GM18867 (cell line): ENCODE data around the gene IFI6.
"Not testable (repeated sequence)": the region's sequence is repeated elsewhere in the genome, so short reads cannot be mapped to it uniquely, and the experiment has no call there.

ENCODE experiments used
- ATAC-seq: cut with Tn5 transposase; IDR thresholded peaks from one replicate; pipeline ENCODE4 v1.9.1; 2021; ENCODE audit warnings: mild to moderate bottlenecking, moderate library complexity; ENCODE audit not compliant: unreplicated experiment

Gene IFI6

DNA sequence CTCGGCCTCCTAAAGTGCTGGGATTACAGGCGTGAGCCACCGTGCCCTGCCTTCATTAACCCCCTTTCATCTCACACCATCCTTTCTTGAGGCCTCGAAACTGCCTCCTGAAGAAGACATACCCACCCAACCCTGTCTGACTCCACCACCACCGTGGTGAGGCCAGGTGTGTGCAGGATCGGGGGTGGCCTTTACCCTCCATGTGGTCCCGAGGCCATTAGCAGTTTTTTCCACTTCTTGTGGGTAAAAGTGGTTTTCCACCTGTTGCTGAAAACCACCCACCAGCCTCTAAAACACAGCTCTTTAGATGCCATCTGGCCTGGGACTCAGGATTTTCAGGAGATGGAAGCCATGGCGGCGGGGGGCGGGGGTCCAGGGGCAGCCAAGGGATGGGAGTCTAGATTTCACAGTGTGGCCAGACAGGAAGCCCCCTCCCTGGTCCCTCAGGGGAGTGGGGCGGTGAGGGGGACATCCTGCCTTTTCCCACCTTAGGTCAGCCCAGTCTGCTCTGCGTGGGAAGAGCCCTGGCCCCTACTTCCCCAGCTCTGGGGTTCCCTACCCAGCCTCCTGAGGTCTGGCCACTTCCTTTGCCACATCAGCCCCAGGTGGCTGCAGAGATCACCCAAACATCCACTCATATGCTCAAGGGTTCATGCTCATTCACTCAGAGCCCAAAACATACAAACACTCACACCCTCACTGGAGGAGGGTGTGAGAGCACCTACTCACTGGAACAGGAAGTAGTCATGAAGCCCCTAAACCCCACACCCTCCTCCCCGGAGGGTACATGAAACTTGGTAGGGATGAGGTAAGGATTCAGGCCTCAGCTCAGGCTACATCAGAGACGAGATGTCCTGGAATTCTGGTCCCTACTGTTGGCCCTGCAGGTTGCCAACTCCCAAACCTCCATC is 39.4 kb downstream of the IFI6 start:
- ATAC-seq, result no peak

DNA sequence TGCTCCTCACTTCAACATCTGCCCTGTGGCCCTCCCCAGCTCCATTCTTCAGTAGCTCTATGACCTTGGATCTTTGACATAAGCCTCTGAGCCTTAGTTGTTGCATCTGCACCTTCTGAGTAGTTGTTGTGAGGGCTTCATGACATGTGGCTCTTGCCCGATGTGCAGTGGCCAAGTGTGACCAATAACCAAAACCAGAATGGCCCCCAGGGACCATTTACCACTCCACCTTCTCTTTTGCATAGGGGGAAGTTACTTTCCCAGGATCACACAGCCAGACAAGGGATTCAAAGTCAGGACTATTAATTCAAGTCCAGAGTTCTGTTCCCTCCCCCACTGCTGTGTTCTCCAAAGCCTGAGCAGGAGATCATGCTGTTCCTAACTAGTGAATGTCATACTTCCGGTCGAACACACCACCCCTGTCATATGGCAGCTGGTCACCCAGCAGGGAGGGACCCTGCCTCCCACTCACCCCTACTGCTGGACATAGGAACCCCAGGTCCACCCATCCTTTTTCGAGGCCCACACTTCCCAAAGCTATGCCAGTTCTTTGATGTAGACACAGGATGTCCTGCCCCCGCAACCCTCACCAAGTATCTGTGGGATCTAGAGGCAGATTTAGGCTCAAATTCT is 41.0 kb downstream of the IFI6 start:
- no peak for ATAC-seq

DNA sequence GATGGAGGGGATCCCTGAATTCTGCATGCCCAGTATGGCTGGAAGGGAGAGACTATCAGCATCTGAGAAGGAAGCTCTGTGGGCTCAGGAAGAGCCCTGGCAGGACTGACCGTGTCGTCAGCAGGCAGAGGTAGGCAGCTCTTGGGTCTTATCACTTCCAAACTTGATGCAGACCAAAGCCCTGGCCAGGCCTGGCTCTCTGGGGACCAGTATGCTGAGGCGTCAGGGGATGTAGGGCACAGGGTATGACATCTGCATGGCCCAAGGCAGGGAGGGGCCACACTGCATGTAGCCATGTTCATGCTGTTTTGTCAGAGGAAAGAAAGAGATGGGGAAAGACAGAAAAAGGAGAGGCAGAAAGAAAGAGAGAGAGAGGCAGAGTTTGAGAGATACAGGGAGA is 43.3 kb downstream of the IFI6 start:
- ATAC-seq, result no peak

DNA sequence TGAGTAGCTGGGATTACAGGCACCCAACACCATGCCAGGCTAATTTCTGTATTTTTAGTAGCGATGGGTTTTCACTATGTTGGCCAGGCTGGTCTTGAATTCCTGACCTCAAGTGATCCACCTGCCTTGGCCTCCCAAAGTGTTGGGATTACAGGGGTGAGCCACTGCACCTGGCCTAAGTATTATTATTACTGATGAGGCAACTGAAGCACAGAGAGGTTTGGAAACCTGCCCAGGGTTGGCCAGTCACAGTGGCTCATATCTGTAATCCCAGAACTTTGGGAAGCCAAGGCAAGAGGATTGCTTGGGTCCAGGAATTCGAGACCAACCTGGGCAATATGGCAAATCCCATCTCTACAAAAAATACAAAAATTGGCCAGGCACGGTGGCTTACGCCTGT is 44.3 kb downstream of the IFI6 start:
- not testable (repeated sequence) for ATAC-seq

DNA sequence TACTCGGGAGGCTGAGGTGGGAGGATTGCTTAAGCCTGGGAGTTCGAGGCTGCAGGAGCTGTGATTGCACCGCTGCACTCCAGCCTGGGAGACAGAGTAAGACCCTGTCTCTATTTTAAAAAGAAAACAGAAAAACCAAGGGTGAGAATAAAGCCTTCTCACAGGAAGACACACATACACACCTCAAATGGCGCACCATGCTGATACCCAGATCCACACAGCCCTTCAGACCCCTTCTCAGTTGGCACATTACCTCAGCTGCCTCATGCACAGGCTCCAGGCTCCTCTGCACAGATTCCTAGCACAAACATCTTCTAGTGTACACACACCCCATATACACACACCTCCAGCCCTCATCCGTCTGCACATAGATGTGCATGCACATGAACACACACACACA is 44.9 kb downstream of the IFI6 start:
- no peak for ATAC-seq

DNA sequence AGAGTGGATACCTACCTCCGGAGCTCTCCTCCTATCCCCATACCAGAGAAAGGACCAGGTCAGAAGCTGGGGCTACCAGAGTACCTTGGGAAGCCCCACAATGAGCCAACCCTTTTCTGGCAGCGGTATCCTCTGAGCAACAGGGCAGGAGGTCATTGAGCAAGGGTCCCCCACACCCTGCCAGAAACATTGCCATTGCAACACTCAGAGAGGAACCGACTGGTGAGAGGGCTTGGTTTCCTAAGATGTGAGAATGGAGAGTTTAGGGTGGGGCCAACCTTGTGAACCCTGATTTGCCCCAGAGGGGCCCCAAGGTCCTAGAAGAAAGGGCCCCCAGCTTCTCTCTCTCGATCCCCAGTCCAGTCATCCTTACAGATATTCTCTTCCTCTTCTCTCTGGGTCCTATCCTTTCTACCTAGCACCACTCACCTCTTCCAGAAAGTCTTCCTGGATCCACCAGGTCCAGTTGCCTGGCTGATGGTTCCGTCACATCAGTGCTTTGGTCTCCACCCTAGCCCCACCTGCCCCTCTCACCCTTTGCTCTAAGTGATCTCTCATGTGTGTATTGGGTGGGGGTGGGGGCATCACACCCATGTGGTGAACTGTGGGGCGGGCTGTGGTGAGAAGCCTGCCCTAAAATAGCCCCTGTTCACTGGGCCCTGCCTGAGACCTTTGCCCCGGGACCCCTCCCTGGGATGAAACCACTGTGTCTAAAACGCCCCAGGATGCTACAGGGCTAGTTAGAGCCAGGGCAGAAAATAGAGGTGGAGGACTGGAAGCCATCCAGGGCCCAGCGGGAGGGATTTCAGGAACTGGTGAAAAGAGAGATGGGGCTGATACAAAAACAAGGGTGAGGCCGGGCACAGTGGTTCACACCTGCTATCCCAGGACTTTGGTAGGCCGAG is 45.7 kb downstream of the IFI6 start:
- ATAC-seq, result peak; percentile 36

DNA sequence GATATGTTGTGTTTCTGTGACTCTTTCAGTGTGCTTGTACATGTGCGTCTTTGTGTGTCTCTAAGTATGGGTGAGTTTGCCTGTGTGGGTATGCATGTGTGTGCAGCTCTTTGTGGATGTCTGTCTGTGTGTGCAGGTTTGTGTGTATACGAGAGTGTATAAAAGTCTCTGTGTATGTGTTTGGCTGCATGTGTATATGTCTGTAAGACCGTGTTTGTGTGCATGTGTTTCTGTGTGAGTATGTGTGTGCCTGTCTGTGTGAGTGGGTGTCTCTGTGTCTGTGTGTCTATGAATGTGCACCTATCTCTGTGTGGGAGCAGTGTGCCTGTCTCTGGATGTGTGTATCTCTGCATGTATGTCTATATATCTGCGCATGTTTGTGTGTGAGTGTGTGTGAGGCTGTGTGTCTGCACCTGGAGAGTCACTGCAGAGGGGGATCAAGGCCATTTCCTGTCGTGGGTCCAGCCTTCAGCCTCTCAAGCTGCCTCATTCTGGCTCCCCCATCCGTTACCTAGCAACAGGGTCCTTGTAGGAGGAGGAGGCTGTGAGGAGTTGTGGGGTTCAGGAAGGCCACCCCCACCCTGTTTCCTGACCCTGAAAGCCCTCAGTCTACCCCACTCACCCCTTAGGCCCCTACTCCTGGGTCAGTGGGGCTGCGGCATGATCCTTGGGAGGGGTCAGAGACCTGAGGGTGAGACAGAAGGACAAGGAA is 47.4 kb downstream of the IFI6 start:
- ATAC-seq, result peak; percentile 20

DNA sequence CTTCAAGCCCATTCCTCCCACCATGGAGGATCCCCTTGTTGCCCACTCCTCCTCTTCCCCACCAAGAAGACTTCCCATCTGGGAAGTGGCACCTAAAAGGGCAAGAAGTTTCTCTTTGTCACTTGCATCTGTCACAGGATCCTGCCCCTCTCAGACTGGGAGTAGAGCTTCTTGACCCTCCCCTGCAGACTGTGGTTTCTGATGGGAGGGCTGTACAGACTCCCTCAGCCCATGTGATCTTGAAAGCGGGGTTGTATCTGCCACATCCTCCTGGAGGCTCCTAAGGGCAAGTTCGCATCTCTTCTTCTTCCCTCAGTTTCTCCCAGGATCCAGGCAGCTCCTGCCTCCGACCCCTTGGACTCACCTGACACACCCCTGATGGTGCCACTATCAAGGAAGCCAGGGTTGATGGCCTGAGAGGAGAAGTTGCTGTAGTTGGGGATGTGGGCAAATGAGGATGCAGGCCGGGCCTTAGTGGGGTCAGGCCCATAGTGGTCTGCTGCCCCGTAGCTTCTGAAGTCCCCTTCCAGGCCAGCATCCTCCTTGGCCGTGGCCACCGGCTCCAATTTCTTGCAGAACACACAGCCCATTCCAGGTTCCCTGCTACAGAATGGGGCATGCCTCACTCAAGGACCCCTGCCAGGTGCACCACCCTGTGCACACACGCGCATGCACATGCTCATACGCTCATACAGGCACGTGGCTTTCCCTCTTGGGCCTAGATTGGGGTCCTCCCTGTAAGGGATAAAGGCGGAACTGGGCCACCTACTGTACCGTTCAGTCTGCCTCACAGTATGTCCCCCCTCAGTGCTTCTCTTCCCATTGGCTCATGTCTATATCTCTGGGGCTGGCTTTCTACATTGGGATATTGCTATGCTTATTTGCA is 48.4 kb downstream of the IFI6 start:
- no peak for ATAC-seq

DNA sequence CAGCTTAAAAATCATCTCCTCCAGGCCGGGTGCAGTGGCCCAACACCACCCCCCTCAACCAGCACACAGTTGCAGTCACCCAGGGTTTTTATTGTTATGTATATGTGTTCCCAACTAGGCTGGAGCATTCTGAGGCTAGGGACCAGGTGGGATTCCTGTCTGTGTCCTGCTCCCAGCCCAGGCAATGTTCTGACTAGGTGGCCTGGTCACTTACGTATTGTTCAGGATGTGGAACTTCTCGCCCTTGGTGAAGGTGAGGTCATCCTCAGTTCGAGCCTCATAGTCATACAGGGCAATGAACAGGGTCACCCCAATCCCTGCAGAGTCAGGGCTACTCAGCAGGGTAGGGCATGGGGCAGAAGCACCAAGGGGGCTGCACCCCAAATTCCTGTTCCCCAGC is 49.2 kb downstream of the IFI6 start:
- ATAC-seq, result no peak

DNA sequence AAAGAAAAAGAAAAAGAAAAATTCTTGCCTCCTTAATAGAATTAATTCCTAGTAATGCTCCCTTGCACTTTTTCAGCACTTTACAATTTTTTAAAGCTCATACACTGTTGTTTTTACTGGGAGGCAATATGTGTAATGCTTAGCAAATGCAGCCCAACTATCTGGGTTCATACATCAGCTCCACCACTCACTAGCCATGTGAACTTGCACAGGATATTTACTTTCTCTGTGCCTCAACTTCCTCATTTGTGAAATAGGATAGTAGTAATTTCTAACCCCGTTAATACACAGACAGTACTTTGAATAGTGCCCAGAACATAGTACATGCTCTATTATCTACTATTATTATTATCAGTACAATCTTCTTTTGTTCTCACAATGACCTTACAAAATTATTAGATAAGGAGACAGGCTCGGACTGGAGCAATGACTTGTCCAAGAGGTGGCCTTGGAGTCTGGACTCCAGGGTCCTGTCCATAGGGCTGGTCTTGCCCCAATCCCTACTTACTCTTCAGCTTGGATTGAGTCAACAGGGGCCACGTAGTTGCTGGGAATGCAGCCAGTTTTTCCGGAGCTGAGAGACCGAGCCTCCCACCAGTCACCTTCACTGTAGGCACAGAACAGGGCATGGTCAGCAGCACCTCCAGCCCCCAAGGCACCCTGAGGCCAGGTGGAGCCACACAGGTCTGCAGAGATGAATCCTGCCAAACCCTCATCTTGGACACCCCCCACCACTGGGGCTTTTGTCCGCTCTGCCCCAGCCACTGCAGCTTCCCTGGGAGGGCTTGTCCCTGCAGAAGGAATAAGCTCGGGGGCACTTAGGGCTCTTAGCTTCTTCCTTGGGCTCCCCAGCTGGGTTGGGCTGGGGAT is 50.7 kb downstream of the IFI6 start:
- no peak for ATAC-seq

DNA sequence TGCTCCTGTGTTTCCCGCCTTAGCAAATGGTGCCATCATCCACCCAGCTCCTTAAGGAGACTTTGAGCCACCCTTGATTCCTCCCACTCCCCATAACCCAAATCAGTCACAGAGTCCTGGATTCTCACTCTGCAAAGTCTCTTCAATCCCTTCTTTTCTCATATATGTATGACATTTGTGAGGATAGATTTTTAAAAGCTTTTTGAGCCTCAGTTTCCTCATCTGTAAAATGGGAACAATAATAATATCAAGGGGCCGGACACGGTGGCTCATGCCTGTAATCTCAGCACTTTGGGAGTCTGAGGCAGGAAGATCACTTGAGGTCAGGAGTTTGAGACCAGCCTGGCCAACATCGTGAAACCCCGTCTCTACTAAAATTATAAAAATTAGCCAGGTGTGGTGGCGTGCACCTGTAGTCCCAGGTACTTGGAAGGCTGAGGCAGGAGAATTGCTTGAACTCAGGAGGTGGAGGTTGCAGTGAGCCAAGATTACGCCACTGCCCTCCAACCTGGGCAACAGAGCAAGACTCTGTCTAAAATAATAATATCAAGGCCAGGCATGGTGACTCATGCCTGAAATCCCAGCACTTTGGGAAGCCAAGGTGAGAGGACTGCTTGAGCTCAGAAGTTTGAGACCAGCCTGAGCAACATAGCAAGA is 52.1 kb downstream of the IFI6 start:
- ATAC-seq, result not testable (repeated sequence)

DNA sequence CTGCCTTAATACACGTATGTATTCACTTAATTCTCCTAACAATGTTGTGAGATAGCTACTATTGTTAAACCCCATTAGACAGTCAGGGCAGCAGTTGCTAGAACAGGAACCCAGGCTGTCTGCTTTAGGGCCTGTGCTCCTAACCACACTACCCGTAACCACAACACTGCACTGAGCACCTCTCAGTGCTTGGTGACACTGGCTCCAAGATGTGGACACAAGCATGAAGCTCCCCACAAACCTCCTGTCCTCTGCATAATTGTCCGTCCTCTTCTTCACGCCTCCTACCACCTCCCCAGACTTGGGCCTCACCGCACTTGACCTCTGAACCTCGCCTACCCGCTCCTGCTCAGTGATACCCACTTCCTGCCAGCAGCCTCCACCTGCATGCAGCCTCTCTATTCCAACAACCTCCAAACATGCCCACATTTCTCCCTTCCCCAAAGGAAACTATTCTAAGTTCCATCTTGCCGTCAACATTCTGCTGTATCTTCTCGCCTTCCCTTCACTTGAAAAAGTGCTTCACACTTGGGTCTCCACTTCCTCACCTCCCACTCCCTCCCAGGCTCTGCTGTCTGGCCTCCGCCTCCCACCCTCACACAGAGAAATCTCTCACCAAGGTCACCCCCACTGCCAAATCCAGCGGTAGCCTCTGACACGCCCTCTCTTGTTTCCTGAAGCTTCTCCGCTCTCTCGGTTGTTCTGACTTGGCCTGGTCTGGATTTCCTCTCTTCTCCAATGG is 53.5 kb downstream of the IFI6 start:
- no peak for ATAC-seq

DNA sequence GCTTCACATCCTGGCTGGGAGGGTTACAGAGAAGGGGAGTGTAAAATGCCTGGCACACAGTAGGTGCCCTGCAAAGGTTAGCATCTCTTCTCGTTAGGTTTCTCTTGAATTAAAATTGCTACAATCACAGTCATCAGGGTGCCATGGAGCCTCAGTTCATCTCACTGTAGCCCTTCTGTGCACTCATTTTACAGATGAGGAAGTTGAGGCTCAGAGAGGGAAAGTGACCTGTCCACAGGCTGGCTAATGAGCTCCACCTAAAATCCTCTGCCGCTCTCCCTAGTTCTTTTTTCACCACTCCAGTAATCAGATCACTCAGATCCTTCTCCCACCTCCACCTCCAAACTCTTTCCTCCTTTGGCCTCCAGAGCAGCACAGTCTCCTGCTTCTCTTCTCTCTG is 54.6 kb downstream of the IFI6 start:
- no peak for ATAC-seq

DNA sequence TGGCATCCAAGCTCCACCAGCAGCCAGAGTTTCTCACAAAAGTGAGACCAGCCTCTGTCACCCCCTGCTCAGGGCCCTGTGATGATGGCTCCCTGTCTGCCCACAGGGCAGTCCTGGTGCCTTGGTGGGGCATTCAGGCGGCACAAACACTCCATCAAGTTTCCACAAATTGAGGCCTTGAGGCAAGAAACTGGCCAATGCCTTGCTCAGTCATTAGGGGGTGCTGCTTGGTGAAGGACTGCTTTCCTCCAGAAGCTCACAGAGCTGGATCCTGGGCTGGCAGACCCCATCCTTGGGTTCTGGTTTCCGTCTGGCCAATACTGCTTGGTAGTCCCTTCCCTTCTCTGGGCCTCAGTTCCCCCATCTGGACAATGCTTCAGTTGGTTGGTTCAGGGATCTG is 55.6 kb downstream of the IFI6 start:
- no peak for ATAC-seq
